ENCODE measurements around the gene FNTB.

GRCh38 chr14:65011538-65011937, 24.8 kb downstream of the FNTB start:
- TF ChIP-seq SALL1 (CRISPR knock-in tag; IDR thresholded peaks at IDR 0.05) (no peak), KDM1A (CRISPR knock-in tag; IDR thresholded peaks at IDR 0.05) (no peak), CREB1 (IDR thresholded peaks at IDR 0.05) (no peak), CREB1 (CRISPR knock-in tag; IDR thresholded peaks at IDR 0.05) (no peak), ZNF549 (CRISPR knock-in tag; IDR thresholded peaks at IDR 0.05) (no peak), ADNP (CRISPR knock-in tag; IDR thresholded peaks at IDR 0.05) (no peak), SIN3A (IDR thresholded peaks at IDR 0.05; ENCODE audit: borderline replicate concordance, low read depth, low read length) (no peak), GFI1 (CRISPR knock-in tag; IDR thresholded peaks at IDR 0.05; ENCODE audit: borderline replicate concordance) (no peak), RXRA (CRISPR knock-in tag; IDR thresholded peaks at IDR 0.05) (no peak), ZNF670 (CRISPR knock-in tag; IDR thresholded peaks at IDR 0.05; ENCODE audit: borderline replicate concordance) (no peak), ZNF839 (CRISPR knock-in tag; IDR thresholded peaks at IDR 0.05; ENCODE audit: borderline replicate concordance) (no peak), ZNF644 (CRISPR knock-in tag; IDR thresholded peaks at IDR 0.05; ENCODE audit: low read depth) (no peak)
- TF ChIP-seq, protein P1, sequence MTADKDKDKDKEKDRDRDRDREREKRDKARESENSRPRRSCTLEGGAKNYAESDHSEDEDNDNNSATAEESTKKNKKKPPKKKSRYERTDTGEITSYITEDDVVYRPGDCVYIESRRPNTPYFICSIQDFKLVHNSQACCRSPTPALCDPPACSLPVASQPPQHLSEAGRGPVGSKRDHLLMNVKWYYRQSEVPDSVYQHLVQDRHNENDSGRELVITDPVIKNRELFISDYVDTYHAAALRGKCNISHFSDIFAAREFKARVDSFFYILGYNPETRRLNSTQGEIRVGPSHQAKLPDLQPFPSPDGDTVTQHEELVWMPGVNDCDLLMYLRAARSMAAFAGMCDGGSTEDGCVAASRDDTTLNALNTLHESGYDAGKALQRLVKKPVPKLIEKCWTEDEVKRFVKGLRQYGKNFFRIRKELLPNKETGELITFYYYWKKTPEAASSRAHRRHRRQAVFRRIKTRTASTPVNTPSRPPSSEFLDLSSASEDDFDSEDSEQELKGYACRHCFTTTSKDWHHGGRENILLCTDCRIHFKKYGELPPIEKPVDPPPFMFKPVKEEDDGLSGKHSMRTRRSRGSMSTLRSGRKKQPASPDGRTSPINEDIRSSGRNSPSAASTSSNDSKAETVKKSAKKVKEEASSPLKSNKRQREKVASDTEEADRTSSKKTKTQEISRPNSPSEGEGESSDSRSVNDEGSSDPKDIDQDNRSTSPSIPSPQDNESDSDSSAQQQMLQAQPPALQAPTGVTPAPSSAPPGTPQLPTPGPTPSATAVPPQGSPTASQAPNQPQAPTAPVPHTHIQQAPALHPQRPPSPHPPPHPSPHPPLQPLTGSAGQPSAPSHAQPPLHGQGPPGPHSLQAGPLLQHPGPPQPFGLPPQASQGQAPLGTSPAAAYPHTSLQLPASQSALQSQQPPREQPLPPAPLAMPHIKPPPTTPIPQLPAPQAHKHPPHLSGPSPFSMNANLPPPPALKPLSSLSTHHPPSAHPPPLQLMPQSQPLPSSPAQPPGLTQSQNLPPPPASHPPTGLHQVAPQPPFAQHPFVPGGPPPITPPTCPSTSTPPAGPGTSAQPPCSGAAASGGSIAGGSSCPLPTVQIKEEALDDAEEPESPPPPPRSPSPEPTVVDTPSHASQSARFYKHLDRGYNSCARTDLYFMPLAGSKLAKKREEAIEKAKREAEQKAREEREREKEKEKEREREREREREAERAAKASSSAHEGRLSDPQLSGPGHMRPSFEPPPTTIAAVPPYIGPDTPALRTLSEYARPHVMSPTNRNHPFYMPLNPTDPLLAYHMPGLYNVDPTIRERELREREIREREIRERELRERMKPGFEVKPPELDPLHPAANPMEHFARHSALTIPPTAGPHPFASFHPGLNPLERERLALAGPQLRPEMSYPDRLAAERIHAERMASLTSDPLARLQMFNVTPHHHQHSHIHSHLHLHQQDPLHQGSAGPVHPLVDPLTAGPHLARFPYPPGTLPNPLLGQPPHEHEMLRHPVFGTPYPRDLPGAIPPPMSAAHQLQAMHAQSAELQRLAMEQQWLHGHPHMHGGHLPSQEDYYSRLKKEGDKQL (CRISPR knock-in tag; IDR thresholded peaks at IDR 0.05; ENCODE audit: low read depth), result no peak
- TF ChIP-seq, protein P2, sequence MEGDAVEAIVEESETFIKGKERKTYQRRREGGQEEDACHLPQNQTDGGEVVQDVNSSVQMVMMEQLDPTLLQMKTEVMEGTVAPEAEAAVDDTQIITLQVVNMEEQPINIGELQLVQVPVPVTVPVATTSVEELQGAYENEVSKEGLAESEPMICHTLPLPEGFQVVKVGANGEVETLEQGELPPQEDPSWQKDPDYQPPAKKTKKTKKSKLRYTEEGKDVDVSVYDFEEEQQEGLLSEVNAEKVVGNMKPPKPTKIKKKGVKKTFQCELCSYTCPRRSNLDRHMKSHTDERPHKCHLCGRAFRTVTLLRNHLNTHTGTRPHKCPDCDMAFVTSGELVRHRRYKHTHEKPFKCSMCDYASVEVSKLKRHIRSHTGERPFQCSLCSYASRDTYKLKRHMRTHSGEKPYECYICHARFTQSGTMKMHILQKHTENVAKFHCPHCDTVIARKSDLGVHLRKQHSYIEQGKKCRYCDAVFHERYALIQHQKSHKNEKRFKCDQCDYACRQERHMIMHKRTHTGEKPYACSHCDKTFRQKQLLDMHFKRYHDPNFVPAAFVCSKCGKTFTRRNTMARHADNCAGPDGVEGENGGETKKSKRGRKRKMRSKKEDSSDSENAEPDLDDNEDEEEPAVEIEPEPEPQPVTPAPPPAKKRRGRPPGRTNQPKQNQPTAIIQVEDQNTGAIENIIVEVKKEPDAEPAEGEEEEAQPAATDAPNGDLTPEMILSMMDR (CRISPR knock-in tag; IDR thresholded peaks at IDR 0.05), result no peak
